ENCODE data around the gene TCF12.

DNA sequence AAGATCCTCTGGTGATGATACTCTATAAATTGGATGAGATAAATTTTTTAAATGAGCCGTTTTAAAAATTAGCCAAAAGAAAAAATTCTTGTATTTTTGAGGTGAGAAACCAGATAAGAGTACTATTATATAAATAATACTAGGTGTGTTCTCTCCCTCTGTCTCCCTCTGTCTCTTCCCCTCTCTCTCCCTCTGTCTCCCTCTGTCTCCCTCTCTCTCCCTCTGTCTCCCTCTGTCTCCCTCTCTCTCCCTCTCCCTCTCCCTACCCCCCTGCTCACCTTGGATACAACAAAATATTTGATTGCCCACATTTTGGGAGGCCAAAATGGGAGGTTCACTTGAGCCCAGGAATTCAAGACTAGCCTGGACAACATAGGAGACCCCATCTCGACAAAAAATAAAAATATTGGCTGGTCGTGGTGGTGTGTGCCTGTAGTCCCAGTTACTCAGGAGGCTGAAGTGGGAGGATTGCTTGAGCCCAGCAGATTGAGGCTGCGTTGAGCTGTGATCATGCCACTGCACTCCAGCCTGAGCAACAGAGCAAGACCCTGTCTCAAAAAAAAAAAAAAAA, 168.5 kb downstream of the TCF12 start:
- TF ChIP-seq, protein P1, sequence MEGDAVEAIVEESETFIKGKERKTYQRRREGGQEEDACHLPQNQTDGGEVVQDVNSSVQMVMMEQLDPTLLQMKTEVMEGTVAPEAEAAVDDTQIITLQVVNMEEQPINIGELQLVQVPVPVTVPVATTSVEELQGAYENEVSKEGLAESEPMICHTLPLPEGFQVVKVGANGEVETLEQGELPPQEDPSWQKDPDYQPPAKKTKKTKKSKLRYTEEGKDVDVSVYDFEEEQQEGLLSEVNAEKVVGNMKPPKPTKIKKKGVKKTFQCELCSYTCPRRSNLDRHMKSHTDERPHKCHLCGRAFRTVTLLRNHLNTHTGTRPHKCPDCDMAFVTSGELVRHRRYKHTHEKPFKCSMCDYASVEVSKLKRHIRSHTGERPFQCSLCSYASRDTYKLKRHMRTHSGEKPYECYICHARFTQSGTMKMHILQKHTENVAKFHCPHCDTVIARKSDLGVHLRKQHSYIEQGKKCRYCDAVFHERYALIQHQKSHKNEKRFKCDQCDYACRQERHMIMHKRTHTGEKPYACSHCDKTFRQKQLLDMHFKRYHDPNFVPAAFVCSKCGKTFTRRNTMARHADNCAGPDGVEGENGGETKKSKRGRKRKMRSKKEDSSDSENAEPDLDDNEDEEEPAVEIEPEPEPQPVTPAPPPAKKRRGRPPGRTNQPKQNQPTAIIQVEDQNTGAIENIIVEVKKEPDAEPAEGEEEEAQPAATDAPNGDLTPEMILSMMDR (IDR thresholded peaks at IDR 0.05), result no peak
- TF ChIP-seq POLR2A (IDR thresholded peaks at IDR 0.05), result no peak
